HG02938 (cell line): ENCODE measurements around the gene SENP5.
A peak's percentile ranks its signal among the peaks of the same experiment; 100 is the strongest.
"Not testable (repeated sequence)": the region's sequence is repeated elsewhere in the genome, so short reads cannot be mapped to it uniquely, and the experiment has no call there.

ENCODE experiments used
- ATAC-seq: cut with Tn5 transposase; IDR thresholded peaks from one replicate; pipeline ENCODE4 v1.9.1; 2021; ENCODE audit warnings: mild to moderate bottlenecking, moderate library complexity; ENCODE audit not compliant: unreplicated experiment

Gene SENP5

DNA sequence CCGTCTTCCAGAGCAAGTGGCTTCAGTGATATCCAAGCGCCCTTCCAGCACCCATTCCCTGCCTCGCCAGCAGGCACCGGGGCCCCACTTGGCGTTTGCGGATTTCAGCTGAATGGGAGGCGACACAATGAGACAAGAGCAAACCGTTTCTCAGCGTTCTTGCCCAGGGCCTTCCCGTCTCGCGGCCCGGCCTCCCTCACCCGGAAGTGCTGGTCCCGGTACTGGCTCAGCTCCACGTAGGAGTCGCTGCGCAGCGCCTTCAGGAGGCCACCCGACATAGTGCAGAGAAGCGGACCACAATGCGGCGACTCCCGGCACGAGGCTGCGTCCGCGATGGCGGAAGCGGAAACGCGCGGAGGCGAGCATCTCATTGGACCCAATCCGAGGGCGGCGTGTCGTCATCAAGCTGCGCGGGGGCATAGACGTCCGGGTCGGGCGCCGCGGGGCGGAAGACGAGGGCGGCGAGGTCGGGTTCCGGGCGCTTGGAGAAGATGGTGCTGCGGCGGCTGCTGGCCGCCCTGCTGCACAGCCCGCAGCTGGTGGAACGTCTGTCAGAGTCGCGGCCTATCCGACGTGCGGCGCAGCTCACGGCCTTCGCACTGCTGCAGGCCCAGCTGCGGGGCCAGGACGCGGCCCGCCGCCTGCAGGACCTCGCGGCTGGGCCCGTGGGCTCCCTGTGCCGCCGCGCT is 74.7 kb downstream of the SENP5 start, which contains the start of gene NCBP2:
TSS of gene NCBP2 (minus strand) at position 303 of the 689 bp plus-strand sequence. CDS start at position 278, 25 bp downstream.
- peak; percentile 85 for ATAC-seq

DNA sequence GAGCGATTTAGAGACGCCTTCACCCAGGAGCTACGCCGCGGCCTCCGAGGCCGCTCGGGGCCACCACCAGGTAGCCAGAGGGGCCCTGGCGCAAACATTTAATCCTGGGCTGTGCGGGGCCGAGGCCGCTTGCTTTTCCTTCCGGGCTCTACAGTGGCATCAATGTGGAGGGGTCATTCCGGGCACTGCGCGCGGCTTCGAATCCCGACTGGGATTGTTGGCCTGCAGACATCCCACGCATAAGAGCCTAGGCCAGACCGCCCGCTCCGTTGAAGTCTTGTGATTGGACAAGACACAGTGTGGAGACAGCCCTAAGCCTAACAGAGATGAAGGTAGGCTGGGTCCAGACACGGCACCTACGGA is 75.2 kb downstream of the SENP5 start:
- ATAC-seq, result peak; percentile 23

DNA sequence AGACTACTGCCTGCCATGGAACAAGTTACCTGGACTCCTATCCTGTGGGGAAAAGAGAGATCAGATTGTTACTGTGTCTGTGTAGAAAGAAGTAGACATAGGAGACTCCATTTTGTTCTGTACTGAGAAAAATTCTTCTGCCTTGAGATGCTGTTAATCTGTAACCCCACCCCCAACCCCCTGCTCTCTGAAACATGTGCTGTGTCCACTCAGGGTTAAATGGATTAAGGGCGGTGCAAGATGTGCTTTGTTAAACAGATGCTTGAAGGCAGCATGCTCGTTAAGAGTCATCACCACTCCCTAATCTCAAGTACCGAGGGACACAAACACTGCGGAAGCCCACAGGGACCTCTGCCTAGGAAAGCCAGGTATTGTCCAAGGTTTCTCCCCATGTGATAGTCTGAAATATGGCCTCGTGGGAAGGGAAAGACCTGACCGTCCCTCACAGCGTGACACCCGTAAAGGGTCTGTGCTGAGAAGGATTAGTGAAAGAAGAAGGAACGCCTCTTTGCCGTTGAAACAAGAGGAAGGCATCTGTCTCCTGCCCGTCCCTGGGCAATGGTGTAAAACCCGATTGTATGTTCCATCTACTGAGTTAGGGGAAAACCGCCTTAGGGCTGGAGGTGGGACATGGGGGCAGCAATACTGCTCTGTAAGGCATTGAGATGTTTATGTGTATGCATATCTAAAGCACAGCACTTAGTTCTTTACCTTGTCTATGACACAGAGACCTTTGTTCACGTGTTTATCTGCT is 76.5 kb downstream of the SENP5 start:
- not testable (repeated sequence) for ATAC-seq

DNA sequence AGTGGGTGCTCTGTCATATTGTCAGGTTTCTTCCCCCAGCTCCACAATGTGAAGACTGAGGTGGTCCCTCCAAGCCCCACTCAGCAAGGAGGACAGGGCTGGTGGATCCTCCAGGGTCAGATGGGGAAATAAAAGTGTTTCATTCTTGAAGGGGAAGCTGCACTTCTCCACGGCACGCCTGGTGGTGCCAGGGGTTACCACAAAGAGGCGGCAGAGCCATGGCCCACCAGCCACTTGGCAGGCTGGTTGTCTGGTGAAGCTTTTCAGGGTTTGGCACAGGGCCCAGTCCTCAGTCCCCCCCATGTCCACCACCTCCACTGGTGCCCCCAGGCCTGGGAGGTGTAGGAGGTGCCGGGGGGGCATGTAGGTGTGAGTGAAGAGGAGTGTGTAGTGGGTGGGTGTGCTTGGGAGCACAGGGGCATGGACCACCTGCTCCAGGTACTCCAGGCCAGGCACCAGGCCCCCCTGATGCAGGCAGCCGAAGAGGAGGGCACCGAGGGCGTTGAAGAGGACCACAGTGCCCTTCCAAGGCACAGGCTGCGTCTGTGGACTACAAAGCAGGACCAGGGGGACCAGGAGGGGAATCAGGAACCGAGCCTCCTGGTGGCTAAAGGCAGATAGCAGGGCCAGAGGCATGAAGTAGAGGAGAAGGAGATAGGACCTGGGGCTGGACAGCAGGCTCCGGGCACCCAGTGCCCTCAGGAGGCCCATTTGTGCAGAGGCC is 79.6 kb downstream of the SENP5 start:
- no peak for ATAC-seq

DNA sequence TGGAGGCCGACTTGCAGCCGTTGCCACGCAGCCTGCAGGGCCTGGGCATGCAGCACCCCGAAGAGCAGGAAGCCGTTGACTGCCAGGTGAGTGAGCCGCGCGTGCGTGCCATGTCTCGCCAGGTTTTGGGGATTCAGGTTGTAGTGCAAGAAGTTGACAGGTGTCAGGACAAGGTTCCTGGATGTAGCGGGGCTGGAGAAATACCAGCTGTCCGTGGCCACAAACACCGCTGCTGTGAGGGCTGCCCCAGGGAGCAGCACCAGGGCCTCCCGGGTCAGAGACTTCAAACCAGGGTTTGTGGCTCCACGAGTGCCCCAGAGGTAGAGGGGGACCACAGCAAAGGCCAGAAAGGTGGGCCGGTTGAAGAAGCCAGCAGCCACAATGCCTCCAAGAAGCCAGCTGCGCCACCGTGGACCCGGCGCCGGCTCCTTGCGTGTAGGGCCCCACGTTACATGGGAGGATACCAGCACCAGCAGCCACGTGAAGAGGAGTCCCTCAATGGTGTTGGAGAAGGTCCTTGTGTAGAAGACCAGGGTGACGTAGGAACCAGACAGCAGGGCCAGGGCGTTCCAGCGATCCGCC is 80.2 kb downstream of the SENP5 start:
- no peak for ATAC-seq

DNA sequence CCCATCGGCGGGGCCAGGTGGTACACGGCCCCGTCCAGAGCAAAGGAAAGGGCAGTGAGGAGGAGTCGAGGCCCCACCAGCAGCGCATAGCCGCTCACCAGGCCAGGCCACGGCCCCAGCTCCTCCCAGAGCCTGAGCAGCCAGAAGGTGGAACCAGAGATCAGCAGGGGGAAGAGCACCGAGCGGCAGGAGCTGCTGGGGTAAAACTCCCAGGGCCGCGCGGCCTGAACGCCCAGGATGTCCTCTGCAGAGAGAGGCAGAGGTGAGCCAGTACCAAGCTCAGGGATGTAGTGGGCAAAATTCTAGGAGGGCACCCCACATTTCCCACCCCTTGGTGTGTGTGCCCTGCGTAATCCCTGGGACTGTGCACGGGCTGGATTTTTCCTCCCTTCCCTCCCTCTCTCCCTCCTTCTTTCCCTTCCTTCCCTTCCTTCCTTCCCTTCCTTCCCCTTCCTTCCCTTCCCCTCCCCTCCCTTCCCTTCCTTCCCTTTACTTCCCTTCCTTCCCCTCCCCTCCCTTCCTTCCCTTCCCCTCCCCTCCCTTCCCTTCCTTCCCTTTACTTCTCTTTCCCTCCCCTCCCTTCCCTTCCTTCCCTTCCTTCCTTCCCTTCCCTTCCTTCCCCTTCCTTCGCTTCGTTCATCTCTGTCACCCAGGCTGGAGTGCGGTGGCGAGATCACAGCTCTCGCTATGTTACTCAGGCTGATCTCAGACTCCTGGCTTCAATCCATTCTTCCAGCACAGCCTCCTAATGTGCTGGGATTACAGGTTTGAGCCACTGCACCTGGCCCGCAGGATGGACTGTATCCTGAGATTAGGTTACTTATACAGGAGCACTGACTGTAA is 80.9 kb downstream of the SENP5 start:
- ATAC-seq, result no peak

DNA sequence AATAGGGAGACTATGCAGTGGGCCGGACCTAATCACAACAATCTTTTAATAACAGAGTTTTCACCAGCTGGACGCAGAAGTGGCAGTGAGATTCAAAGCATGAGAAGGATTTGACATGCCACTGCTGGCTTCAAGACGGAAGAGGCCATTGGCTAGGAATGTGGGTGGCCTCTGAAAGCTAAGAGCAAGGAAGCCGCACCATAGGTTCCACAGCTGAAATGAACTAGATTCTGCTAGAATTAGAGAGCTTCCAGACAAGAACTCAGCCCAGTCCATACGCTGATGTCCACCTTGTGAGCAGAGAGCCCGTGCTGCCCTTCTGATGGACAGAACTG is 81.5 kb downstream of the SENP5 start:
- ATAC-seq, result no peak

DNA sequence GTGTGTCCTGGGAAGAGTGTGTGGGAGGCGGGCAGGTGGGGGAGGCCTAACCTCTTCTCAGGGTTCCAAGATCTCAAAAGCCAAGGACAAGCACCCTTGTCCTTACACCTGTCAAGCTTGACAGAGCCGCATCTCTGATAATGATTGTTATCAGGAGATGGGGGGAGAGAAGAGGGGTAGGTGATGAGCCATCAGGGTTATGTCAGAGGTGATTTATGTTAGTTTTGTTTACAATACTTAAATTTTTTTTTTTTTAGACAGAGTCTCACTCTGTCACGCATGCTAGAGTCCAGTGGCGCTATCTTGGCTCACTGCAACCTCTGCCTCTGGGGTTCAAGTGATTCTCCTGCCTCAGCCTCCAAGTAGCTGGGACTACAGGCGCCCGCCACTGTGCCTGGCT is 82.0 kb downstream of the SENP5 start:
- no peak for ATAC-seq

DNA sequence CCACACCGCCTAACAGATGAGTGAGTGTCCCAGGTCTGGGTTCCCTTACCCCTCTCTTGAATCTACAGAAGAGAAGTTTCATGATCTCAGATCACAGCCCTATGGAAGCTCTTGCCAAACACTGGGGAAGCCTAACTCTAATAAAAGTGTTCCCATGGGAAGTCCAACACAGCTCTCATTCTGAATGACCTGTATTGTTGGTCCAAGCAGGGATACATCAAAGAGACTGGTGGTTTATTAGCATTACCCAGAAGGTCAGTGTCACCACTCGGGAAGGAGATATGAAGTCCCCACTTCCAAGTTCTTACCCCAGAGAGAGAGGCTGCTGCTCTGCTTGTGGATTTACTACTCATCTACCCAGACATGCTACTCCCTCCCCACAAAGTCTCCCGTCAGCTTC is 83.7 kb downstream of the SENP5 start:
- ATAC-seq, result no peak

DNA sequence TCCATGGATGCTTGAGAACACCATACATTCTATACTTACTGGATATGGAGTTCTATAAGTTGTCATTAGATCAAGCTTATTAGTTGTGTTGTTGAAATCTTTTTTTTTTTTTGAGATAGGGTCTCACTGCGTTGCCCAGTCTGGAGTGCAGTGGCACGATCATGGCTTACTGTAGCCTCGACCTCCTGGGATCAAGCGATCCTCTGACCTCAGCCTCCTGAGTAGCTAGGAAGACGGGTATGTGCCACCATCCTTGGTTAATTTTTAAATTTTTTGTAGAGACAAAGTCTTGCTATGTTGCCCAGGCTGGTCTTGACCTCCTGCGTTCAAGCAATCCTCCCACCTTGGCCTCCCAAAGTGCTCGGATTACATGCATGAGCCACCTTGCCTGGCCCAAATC is 87.1 kb downstream of the SENP5 start:
- ATAC-seq, result no peak

DNA sequence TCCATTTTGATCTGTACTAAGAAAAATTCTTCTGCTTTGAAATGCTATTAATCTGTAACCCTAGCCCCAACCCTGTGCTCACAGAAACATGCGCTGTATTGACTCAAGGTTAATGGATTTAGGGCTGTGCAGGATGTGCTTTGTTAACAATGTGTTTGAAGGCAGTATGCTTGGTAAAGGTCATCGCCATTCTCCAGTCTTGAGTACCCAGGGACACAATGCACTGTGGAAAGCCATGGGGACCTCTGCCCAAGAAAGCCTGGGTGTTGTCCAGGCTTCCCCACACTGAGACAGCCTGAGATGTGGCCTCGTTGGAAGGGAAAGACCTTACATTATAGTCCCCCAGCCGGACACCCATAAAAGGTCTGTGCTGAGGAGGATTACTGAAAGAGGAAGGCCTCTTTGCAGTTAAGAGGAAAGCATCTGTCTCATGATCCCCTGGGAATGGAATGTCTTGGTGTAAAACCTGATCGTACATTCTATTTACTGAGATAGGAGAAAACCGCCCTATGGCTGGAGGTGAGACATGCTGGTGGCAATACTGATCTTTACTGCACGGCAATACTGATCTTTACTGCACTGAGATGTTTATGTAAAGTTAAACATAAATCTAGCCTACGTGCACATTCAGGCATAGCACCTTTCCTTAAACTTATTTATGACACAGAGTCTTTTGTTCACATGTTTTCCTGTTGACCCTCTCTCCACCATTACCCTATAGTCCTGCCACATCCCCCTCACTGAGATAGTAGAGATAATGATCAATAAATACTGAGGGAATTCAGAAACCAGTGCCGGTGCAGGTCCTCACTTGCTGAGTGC is 94.6 kb downstream of the SENP5 start:
- no peak for ATAC-seq

DNA sequence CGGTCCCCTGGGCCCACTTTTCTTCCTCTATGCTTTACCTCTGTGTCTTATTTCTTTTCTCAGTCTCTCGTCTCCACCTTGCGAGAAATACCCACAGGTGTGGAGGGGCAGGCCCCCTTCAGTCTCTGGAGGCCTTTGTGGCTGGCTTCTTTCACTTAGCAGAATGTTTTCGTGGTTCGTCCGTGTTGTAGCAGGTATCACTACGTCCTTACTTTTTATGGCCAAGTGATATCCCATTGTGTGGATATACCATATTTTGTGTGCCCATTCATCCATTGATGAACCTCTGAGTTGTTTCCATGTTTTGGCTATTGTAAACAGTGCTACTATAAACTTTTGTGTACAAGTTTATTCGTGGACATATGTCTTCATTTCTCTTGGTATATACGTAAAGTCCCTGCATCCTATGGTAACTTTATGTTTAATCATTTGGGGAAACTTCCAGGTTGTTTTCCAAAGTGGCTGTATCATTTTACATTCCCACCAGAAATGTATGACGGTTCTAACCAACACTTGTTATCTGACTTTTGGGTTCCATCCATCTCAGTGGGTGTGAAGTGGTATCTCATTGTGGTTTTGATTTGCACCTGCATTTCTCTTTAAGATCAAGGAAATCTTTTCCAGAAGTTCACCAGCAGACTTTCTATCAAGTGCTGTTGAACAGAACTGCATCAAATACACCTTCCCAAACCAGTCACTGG is 95.4 kb downstream of the SENP5 start:
- no peak for ATAC-seq

DNA sequence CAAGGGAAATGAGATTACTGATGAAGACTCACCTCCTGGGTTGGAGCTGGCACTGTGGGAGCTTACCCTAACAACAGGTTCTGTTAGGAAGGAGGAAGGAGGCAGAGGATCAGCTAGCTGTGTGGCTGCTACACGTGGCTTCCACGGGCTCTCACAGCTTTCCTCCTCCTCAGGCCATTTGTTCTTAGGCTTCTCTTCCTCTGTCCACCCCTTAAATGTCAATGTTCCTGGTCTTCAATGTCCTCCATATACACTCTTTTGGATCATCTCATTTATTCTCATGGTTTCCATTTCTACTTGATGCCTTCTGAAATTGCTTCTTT is 95.9 kb downstream of the SENP5 start:
- no peak for ATAC-seq

DNA sequence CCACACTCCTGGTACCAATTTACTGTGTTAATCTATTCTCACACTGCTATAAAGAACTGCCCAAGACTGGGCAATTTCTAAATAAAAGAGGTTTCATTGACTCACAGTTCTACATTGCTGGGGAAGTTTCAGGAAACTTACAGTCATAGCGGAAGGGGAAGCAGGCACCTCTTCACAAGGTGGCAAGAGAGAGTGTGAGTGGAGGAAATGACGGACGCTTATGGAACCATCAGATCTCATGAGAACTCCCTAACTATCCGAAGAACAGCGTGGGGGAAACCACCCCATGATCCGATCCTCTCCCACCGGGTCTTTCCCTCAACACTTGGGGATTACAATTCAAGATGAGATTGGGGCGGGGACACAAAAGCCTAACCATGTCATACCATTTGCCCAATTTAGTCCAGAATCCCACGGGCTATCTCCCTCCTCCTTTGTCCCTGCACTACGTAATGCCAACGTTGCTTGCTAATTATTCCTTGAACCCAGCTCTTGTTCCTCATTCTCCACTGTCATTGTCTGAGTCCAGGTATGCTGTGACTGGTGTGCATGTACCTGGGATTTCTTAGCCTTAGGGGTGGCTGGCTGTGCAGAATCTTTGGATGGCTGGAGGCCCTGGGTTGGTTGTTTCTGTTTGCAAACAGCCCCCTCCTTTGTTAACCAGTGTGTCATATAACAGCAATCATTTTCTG is 97.5 kb downstream of the SENP5 start:
- no peak for ATAC-seq

DNA sequence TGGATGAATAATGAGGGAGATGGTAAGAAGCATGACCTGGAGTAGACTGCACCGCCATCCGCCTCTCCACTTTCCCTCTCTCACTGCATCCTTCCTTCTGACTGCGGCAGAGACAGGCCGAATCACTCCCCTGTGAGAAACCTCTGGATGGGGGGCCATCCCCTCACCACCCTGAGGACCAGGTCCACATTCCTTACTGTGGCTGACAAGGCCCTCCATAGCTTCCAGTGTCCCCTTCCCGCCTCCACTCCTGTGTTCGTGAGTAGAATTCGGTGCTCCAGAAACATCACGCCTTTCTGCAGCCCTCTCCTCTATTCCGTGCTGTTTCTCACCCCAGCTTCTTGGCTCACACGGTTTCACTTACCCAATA is 98.1 kb downstream of the SENP5 start:
- ATAC-seq, result no peak

DNA sequence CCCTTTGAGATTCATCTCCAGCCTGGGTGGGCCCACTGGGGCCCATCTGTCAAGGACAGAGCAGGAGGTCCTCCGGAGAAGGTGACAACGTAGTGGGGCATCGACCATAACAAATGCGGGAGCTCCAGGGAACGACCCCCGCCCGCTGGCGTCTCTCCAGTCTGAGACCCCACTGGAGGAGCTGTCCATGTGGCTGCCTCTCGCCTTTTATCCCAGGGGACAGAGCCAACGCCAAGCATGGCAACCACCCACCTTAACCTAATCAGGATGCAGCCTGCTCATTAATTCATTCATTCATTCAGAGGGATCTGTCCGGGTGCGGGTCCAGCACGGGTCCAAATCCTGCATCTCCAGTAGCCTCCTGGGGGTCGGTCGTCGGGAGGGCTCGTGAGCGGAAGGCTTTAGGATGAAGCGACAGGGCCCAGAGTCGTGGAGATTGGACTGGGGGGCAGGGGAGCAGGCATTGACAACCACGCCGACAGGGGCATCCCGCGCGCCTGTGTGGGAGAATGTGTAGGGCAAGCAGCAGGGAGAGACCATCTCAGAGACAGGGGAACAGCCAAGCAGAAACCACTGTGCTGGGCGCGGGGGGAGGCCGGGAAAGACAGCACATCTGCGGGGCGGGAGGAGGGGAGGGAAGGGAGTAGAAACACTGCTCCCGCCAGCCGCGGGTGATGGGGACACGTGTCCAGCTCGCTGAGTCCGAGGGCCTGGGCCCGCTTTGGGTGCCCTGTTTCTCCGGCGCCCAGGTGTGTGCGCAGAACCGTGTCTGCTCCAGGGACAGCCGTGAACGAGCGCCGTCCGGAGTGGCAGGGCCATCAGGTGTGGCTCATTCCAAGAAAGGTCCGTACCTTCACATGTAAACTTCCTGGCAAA is 99.0 kb downstream of the SENP5 start:
- ATAC-seq, result no peak

DNA sequence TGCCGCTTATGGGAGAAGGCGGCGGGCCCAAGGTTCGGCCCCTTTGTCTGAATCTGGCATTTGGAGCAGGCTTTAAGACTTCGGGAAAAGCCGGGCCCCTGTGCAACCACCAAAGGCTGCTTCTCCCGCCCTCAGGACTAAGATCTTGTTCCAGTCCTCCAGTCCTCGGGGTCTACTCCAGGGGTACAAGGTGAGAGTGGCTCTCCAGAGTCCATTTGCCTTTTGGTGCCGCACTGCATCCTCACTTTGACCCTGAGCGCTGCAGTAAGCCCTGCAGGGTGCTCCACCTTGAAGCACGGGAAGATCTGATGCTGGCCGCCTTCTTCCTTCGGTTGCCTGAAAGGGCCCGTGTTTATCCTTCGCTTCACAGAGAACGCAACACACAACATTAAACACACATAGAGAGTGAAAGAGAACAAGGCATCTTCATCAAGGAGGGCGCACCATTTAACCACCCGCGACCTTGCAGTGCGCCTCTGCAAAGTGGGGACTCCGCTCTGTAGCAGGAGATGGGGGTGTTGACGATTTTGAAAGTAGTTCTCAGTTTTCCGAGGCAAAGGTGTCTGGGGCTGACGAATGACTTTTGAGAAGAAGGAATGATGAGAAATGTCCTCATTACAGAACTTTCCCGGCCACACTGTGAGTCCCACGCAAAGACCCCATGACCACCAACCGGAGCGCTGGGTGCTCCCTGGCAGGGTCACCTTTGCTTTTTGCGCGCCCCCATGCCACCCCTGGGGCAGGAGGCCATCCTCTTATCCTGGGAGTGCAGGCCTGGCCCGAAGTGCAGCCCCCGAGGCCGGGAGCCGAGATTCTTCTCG is 99.9 kb downstream of the SENP5 start:
- no peak for ATAC-seq
